Measurements from ENCODE around the gene NCOR1. TPM values are rescaled to one million over a fixed set of nuclear protein-coding genes. Genes with fewer than 3 reads are reported as not detected.

NCOR1 gene
- total and polyA plus RNA-seq, 9 of the 15 experiments (the other 6 are each of a cell fraction or from before 2014, with no cell fraction given) = 20.2 to 66.5 (median 50.9) TPM

GRCh38 chr17:16002708-16003260 lies 212.6 kb downstream of the NCOR1 start:
- H3K4me3 ChIP-seq = no peak overlapping the region
- peaks cover 69% of the 10 kb centered on the region for H3K36me3 ChIP-seq (ENCODE audit: control insufficient read depth, insufficient read depth, low read length)
- CTCF ChIA-PET (ENCODE audit: low intra/inter-chr PET ratio) = no interaction called here
- DNase-seq (ENCODE audit: extremely low read depth in 1 of 4, low spot score in 3 of 4) (no peak), FAIRE-seq (no peak), ATAC-seq (no peak)
- TF ChIP-seq CHD4 (IDR thresholded peaks at IDR 0.05; ENCODE audit: insufficient read depth, insufficient replicate concordance, low read depth, low read length, poor library complexity, severe bottlenecking) (no peak), ZNF12 (CRISPR knock-in tag; IDR thresholded peaks at IDR 0.05) (peak; percentile 92)
- no peak overlapping the region for H2AFZ ChIP-seq (ENCODE audit: low read depth, low read length)
- peaks cover 31% of the 10 kb centered on the region for H3K79me2 ChIP-seq (ENCODE audit: control insufficient read depth, insufficient read depth, low read length)
- intact Hi-C loops (cut with micrococcal nuclease) = loop anchor here (10.0 kb wide), 1 partner anchor 212 kb away; the partner anchor contains the start of genes NCOR1 and PIGL
- no peak overlapping the region for H3K9ac ChIP-seq (ENCODE audit: insufficient read depth in 1 of 2, low read depth in 2 of 2, low read length in 2 of 2)
- in situ Hi-C loops (cut with MboI) = no loop called here
- H3K4me1 ChIP-seq (replicated peaks in 1 of 2; ENCODE audit: control insufficient read depth in 2 of 2, insufficient read depth in 2 of 2, low read length in 2 of 2) = peaks cover 8 to 15% of the 10 kb centered on the region in 2 experiments; a peak in 2 of 5 replicates
- H3K9me1 ChIP-seq (ENCODE audit: control insufficient read depth, insufficient read depth, low read length) = no peaks in the 10 kb centered on the region
- H4K20me1 ChIP-seq (replicated peaks; ENCODE audit: control insufficient read depth, insufficient read depth, low read length) = no peaks in the 10 kb centered on the region
- WGBS (ENCODE audit: insufficient coverage, low coverage, missing lambda C conversion rate) = 100% methylated on average over 2 of the region's 2 CpGs
- peaks cover 10% of the 10 kb centered on the region for H3K9me3 ChIP-seq (replicated peaks; ENCODE audit: control insufficient read depth, insufficient read depth, low read depth, low read length)
- H3K27me3 ChIP-seq (ENCODE audit: control insufficient read depth in 2 of 2, insufficient read depth in 2 of 2, low read length in 2 of 2) = no peaks in the 10 kb centered on the region
- no peak overlapping the region for H3K4me2 ChIP-seq (ENCODE audit: insufficient read depth, low read length)
- POLR2A ChIA-PET = interaction anchor here (0.6 kb wide), 1 partner anchor 54 kb away, joined by 3 read pairs; no protein-coding TSS in a partner anchor
- no peak overlapping the region for H3K27ac ChIP-seq (ENCODE audit: extremely low read depth, low read depth, low read length)
- no TSS peak for BruUV-seq (replicated peaks)

DNA sequence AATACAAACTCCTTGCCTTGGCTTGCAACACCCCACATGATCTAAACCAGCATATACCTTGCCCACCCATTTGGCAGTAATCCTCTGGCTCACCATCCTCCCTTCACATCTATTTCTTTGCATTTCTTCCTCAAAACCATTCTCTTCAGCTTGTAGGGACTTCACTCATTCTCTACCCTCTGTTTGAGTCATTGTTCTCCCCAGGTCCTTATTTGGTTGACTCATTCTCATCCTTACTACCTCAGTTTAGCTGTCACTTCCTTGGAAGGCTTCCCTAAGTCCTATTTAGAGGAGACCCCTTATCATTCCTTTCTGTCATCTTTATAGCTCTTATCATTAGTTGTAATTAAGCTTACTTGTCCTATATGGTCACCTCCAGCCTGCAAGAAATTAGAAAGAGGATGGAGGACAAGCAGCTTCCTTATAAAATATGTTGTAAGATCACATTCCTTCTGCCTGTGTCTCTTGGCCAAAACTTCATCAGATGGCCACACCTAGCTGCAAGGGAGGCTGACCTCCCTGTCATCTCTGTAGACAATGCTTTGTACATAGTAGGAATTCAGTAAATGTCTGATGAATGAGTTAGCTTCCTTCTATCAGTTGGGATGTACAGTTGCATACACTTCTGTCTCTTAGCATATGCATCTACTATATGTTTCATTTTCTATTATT lies 214.0 kb downstream of the NCOR1 start:
- H3K4me2 ChIP-seq (ENCODE audit: insufficient read depth, low read length) = peak overlapping the region; percentile 79
- H3K27ac ChIP-seq (ENCODE audit: extremely low read depth, low read depth, low read length) = no peak overlapping the region
- H2AFZ ChIP-seq (ENCODE audit: low read depth, low read length) = no peak overlapping the region
- no peaks in the 10 kb centered on the region for H3K27me3 ChIP-seq (ENCODE audit: control insufficient read depth in 2 of 2, insufficient read depth in 2 of 2, low read length in 2 of 2)
- H3K4me3 ChIP-seq = peak overlapping the region; percentile 84; the same call in 1 of the 2 replicates
- DNase-seq (ENCODE audit: extremely low read depth in 1 of 4, low spot score in 3 of 4) = no peak
- FAIRE-seq = no peak
- H3K9me1 ChIP-seq (ENCODE audit: control insufficient read depth, insufficient read depth, low read length) = no peaks in the 10 kb centered on the region
- no peak for ATAC-seq
- ChIA-PET CTCF (ENCODE audit: low intra/inter-chr PET ratio) (no interaction called here), POLR2A (interaction anchor here (0.5 to 0.9 kb wide), 4 partner anchors 11 to 51 kb away, joined by 3 read pairs; no protein-coding TSS in a partner anchor)
- BruUV-seq (replicated peaks) = no TSS peak
- intact Hi-C loops (cut with micrococcal nuclease) = loop anchor here (10.0 kb wide), 1 partner anchor 213 kb away; the partner anchor contains the start of genes NCOR1 and PIGL
- H3K9me3 ChIP-seq (replicated peaks; ENCODE audit: control insufficient read depth, insufficient read depth, low read depth, low read length) = peaks cover 10% of the 10 kb centered on the region
- H3K4me1 ChIP-seq (replicated peaks in 1 of 2; ENCODE audit: control insufficient read depth in 2 of 2, insufficient read depth in 2 of 2, low read length in 2 of 2) = peaks cover 8 to 15% of the 10 kb centered on the region in 2 experiments; a peak in 2 of 5 replicates
- no peak overlapping the region for H3K9ac ChIP-seq (ENCODE audit: insufficient read depth in 1 of 2, low read depth in 2 of 2, low read length in 2 of 2)
- peaks cover 31% of the 10 kb centered on the region for H3K79me2 ChIP-seq (ENCODE audit: control insufficient read depth, insufficient read depth, low read length)
- H3K36me3 ChIP-seq (ENCODE audit: control insufficient read depth, insufficient read depth, low read length) = peaks cover 55% of the 10 kb centered on the region
- in situ Hi-C loops (cut with MboI) = no loop called here
- H4K20me1 ChIP-seq (replicated peaks; ENCODE audit: control insufficient read depth, insufficient read depth, low read length) = no peaks in the 10 kb centered on the region
